Esophagus squamous epithelium (tissue), 5 donors: ENCODE data around the gene PRKN. TPM values are rescaled to one million over a fixed set of nuclear protein-coding genes. Genes with fewer than 3 reads are reported as not detected.

Experiments
- DNase-seq: peaks from one replicate; lab custom pipeline; 2025; lab: John Stamatoyannopoulos, UW
- H3K27ac ChIP-seq, 4 donors: fragments of 200-600 bp; sonication (generic); one replicate each; pipeline ENCODE4 v1.5.1; 2016 to 2019; ENCODE audit warnings: mild to moderate bottlenecking in 1 of 4
- H3K27me3 ChIP-seq, 4 donors: fragments of 200-600 bp; sonication (generic); 1 replicate in 3 of 4; 2 replicates in 1 of 4; pipeline versions ENCODE4 v1.5.1 to v1.6.0; 2017 to 2021; ENCODE audit warnings: antibody characterized with exemption in 1 of 4
- H3K36me3 ChIP-seq, 3 donors: fragments of 200-600 bp; sonication (generic); one replicate each; pipeline ENCODE4 v1.5.1; 2016 to 2019
- H3K4me1 ChIP-seq, 3 donors: fragments of 200-600 bp; sonication (generic); one replicate each; pipeline ENCODE4 v1.5.1; 2017 to 2019
- H3K4me3 ChIP-seq, 4 donors: fragments of 200-600 bp; sonication (generic); 1 replicate in 3 of 4; 2 replicates in 1 of 4; pipeline ENCODE4 v1.5.1; 2016 to 2019; ENCODE audit warnings: mild to moderate bottlenecking in 2 of 4, moderate library complexity in 1 of 4
- H3K9me3 ChIP-seq, 3 donors: fragments of 200-600 bp; sonication (generic); one replicate each; pipeline ENCODE4 v1.5.1; 2016 to 2019
- POLR2A ChIP-seq, 4 donors: fragments of 450-650 bp; IDR thresholded peaks; one replicate each; pipeline ENCODE4 v1.6.1; 2017; ENCODE audit warnings: antibody characterized with exemption in 4 of 4, mild to moderate bottlenecking in 4 of 4, moderate library complexity in 3 of 4
- WGBS, 2 donors: methylation state at CpG; one replicate each; pipeline ENCODE4 v1.1.5; 2018; 5-methylcytosine and 5-hydroxymethylcytosine counted together
- intact Hi-C: fragments of 100-400 bp; cut with DNase I; formaldehyde crosslinking; loops from one replicate; pipeline ENCODE4 v1.15.0; 2022
- total RNA-seq, 4 donors: library from RNA; depleted of rRNA; stranded (reverse); fragments of >200 nt; gene quantifications; one replicate each; pipeline ENCODE4 v1.1.0, GENCODE V29; 2016
- TF ChIP-seq, protein P1 (sequence below), 6 experiments: fragments of 450-650 bp in 4 of 6; fragments of 200-600 bp in 2 of 6; sonication (generic) in 2 of 6; IDR thresholded peaks; one replicate each; pipeline ENCODE4 v1.5.1; 2016 to 2019; ENCODE audit warnings: antibody characterized with exemption in 6 of 6, mild to moderate bottlenecking in 4 of 6, moderate library complexity in 4 of 6
- donor health status: DM: yes; HTN: yes; CAD: no.

Gene PRKN
- total RNA-seq, 4 donors from 2014 or later: 0.70 to 5.5 (median 2.2) TPM

DNA sequence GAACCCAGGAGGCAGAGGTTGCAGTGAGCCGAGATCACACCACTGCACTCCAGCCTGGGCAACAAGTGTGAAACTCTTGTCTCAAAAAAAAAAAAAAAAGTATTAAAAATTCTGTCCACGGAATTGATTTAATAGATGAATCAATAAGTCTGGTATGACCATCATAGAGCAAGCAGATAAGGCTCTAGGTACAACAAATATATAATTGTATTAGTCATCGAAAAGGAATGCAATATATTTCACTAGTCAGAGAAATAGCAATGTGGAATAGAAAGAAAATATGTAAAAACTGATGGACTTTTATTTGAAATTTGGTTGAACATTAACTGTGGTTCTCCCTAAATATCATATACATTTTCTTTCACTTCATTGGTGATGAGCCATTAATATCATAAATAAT is 976.9 kb downstream of the PRKN start:
- intact Hi-C loops: no loop called here
- WGBS, 2 donors: 81 to 85% methylated on average over 3 of the region's 3 CpGs
- Histone ChIP-seq H3K9me3 (no peaks in the 10 kb centered on the region), H3K27ac (no peak overlapping the region), H3K4me1 (no peaks in the 10 kb centered on the region), H3K27me3 (no peaks in the 10 kb centered on the region), H3K4me3 (no peak overlapping the region), H3K36me3 (no peaks in the 10 kb centered on the region)
- no peak for TF ChIP-seq POLR2A (IDR thresholded peaks at IDR 0.05)
- TF ChIP-seq, protein P1, sequence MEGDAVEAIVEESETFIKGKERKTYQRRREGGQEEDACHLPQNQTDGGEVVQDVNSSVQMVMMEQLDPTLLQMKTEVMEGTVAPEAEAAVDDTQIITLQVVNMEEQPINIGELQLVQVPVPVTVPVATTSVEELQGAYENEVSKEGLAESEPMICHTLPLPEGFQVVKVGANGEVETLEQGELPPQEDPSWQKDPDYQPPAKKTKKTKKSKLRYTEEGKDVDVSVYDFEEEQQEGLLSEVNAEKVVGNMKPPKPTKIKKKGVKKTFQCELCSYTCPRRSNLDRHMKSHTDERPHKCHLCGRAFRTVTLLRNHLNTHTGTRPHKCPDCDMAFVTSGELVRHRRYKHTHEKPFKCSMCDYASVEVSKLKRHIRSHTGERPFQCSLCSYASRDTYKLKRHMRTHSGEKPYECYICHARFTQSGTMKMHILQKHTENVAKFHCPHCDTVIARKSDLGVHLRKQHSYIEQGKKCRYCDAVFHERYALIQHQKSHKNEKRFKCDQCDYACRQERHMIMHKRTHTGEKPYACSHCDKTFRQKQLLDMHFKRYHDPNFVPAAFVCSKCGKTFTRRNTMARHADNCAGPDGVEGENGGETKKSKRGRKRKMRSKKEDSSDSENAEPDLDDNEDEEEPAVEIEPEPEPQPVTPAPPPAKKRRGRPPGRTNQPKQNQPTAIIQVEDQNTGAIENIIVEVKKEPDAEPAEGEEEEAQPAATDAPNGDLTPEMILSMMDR (IDR thresholded peaks at IDR 0.05): no peak
- DNase-seq: no peak

DNA sequence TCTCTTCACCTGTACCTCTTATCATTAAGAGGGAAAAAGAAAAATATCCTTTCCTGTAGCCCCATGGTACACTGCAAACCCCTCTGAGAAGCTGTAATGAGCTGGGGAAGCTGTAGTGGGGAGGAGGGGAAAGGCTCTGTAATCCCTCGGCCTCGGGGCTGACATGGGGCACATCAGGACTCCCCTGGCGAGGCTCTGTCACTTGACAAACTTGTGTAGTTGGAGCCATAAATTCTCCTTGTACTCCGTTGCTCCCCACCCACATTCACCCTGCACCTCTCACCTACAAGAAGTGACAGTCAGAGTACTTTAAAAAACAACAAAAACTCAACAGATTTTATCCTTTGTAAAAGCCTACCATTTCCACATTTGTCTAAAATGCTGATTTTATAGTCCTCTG is 978.0 kb downstream of the PRKN start:
- Histone ChIP-seq H3K27ac (no peak overlapping the region), H3K36me3 (no peaks in the 10 kb centered on the region), H3K4me1 (no peaks in the 10 kb centered on the region), H3K4me3 (no peak overlapping the region), H3K9me3 (no peaks in the 10 kb centered on the region), H3K27me3 (no peaks in the 10 kb centered on the region)
- no peak for TF ChIP-seq POLR2A (IDR thresholded peaks at IDR 0.05)
- TF ChIP-seq, protein P1 (IDR thresholded peaks at IDR 0.05): no peak
- WGBS, 2 donors: 52 to 77% methylated on average over 2 to 4 of the region's 4 CpGs
- intact Hi-C loops: no loop called here
- no peak for DNase-seq

DNA sequence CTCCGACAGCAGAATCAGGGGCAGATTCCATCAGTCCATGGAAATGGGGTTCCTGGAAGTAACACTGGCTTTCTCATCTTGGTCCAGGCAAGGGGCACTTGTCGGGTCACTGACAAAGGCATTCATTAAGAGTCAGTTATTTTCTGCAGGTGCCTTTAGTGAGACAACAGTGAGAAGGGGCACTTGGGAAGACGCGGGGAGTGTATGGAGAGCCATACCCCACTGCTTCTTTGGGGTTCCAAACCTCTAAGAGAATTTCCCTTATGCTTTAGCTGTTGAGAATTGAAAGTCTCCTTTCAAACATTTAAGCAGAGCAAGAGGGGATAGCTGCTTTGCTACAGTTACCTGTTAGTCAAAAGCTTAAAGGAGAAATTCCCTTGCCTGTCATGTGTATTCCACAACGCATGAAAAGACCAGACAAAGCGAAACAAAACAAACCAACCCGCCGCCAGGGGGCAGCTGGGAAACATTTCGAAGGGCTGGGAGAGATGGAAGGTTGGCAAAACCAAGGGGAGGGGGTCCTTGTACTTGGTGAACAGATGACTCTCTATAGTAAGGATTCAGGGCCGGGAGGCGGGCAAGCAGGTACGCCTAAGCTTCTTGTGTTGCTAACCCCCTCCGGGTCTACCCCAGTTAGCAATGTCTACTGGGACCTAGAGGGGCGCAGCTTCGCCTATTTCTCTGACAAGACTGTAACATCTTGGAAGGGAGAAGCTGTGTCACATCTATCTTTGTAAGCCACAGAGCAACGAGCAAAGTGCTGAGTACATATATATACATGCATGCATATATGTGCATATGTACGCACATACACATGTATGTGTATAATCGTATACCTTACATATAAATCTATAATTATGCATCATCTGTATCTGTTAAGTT is 978.8 kb downstream of the PRKN start:
- H3K36me3 ChIP-seq: no peaks in the 10 kb centered on the region
- no peaks in the 10 kb centered on the region for H3K4me1 ChIP-seq
- 58 to 70% methylated on average over 18 of the region's 18 CpGs for WGBS, 2 donors
- intact Hi-C loops: no loop called here
- no peak overlapping the region for H3K4me3 ChIP-seq
- H3K9me3 ChIP-seq: no peaks in the 10 kb centered on the region
- H3K27me3 ChIP-seq: no peaks in the 10 kb centered on the region
- H3K27ac ChIP-seq: no peak overlapping the region
- DNase-seq: no peak
- TF ChIP-seq, protein P1 (IDR thresholded peaks at IDR 0.05): peak in 3 of 6 experiments; percentile 19 to 47 (median 24)
- no peak for TF ChIP-seq POLR2A (IDR thresholded peaks at IDR 0.05)

DNA sequence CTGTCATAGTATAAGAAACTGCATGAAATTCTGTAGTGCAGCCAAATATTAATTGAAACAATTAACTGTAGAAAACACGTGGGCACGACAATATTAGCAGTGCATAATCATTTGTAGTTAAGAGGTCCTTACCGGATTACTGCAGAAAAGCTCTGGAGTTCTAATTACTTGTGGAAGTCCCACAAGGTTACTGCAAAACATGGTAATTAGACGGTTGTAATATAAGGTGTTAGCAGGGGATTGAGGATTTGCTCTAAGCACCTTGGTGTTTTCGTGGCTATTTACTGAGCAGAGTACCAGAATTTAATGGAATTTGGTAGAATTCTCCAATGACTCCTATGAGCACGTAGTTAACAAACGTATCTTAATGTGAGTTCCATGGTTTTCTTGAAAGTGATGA is 980.1 kb downstream of the PRKN start:
- no peak overlapping the region for H3K27ac ChIP-seq
- H3K4me3 ChIP-seq: no peak overlapping the region
- no peaks in the 10 kb centered on the region for H3K4me1 ChIP-seq
- DNase-seq: no peak
- no peaks in the 10 kb centered on the region for H3K36me3 ChIP-seq
- no peaks in the 10 kb centered on the region for H3K9me3 ChIP-seq
- TF ChIP-seq, protein P1 (IDR thresholded peaks at IDR 0.05): no peak
- no peaks in the 10 kb centered on the region for H3K27me3 ChIP-seq
- 74 to 75% methylated on average over 7 of the region's 7 CpGs for WGBS, 2 donors
- intact Hi-C loops: no loop called here

DNA sequence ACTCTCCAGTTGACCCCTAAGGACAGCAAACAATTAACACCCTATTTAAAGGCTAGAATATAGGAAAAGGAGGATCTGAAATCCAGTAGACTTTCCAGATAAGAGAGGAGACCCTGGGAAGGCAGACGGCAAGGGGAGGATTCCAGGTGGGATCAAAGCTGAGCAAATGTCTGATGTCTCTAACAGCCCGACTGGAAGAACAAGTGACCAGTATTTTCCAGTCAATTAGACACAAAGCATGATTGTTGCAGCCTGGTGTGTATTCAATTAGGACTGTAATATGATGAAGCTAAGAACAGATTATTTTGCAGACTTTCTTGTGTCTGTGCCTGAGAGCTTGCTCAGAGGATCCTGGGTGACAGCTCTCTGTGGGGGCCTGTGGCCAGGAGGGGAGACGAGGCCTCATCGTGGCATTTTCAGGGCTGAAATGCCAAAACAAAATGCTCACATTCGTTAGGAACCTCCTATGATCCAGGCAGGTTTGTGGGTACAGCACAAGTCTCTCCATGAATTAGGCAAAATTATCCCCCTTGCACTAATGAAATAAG is 981.9 kb downstream of the PRKN start:
- no peak for DNase-seq
- TF ChIP-seq, protein P1 (IDR thresholded peaks at IDR 0.05): no peak
- TF ChIP-seq POLR2A (IDR thresholded peaks at IDR 0.05): no peak
- Histone ChIP-seq H3K27ac (no peak overlapping the region), H3K4me1 (no peaks in the 10 kb centered on the region), H3K4me3 (no peak overlapping the region), H3K27me3 (no peaks in the 10 kb centered on the region), H3K36me3 (no peaks in the 10 kb centered on the region), H3K9me3 (no peaks in the 10 kb centered on the region)
- intact Hi-C loops: no loop called here
- WGBS, 2 donors: 64 to 66% methylated on average over 5 of the region's 5 CpGs
